ENCODE results near the gene PLN. TPM values are rescaled to one million over a fixed set of nuclear protein-coding genes. Genes with fewer than 3 reads are reported as not detected.
A peak's percentile ranks its signal among the peaks of the same experiment; 100 is the strongest.

The PLN gene
- polyA plus RNA-seq, 1 of the 3 experiments (the other 2 are of a cell fraction) = not detected

DNA sequence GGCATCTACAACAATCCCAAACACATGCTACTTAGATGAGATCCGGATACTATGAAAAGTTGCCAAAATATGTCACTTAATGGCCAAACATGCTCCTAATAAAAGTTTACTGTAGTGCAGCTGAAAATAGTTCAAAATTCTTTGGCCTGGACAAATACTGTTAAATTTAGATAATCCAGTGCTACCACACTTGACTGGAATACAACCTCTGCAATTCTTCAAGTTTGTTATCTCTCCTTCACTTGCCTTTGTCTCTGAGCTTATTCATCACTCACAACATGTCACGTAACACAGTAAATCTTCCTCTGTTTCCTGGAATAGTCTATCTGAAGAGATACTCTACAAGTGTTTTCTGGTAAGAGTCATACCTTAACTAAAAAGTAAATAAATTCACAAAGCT is 10.5 kb upstream of the PLN start:
- Histone ChIP-seq H3K9me3 (no peaks in the 10 kb centered on the region), H3K27ac (ENCODE audit: low read depth in 2 of 2, low read length in 1 of 2) (peak overlapping the region in 1 of 2 experiments; percentile 39; a peak in 1 of 4 replicates), H3K79me2 (ENCODE audit: insufficient read depth) (no peaks in the 10 kb centered on the region), H3K4me2 (no peak overlapping the region), H3K9ac (no peak overlapping the region), H3K36me3 (replicated peaks in 1 of 2; ENCODE audit: control insufficient read depth in 1 of 2, insufficient read depth in 2 of 2, low read length in 1 of 2) (no peaks in the 10 kb centered on the region), H3F3A (replicated peaks; ENCODE audit: insufficient read depth) (peaks cover 6% of the 10 kb centered on the region), H4K20me1 (ENCODE audit: insufficient read depth) (no peaks in the 10 kb centered on the region), H3K4me3 (ENCODE audit: low read depth in 2 of 2, low read length in 1 of 2) (no peak overlapping the region), H3K4me1 (ENCODE audit: control insufficient read depth in 1 of 2, insufficient read depth in 2 of 2, low read depth in 1 of 2, low read length in 1 of 2) (no peaks in the 10 kb centered on the region; a peak in 1 of 4 replicates), H3K9me2 (no peaks in the 10 kb centered on the region), H2AFZ (ENCODE audit: low read depth) (no peak overlapping the region), H3K27me3 (ENCODE audit: insufficient read depth) (no peaks in the 10 kb centered on the region)
- TF ChIP-seq, protein P1, sequence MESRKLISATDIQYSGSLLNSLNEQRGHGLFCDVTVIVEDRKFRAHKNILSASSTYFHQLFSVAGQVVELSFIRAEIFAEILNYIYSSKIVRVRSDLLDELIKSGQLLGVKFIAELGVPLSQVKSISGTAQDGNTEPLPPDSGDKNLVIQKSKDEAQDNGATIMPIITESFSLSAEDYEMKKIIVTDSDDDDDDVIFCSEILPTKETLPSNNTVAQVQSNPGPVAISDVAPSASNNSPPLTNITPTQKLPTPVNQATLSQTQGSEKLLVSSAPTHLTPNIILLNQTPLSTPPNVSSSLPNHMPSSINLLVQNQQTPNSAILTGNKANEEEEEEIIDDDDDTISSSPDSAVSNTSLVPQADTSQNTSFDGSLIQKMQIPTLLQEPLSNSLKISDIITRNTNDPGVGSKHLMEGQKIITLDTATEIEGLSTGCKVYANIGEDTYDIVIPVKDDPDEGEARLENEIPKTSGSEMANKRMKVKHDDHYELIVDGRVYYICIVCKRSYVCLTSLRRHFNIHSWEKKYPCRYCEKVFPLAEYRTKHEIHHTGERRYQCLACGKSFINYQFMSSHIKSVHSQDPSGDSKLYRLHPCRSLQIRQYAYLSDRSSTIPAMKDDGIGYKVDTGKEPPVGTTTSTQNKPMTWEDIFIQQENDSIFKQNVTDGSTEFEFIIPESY (IDR thresholded peaks at IDR 0.05; ENCODE audit: borderline replicate concordance, low read depth) = no peak
- TF ChIP-seq EP300 (IDR thresholded peaks at IDR 0.05; ENCODE audit: borderline replicate concordance in 1 of 2, low read depth in 1 of 2, low read length in 1 of 2) (peak; percentile 24 to 43; a peak in 2 of 4 replicates), GATA2 (CRISPR knock-in tag; IDR thresholded peaks at IDR 0.05) (no peak), POLR2AphosphoS5 (IDR thresholded peaks at IDR 0.05; ENCODE audit: low read depth, low read length) (peak; percentile 72; the same call in 1 of the 2 replicates), FOXM1 (IDR thresholded peaks at IDR 0.05; ENCODE audit: low read depth) (0 out of 2 replicates have a peak, but pooled peaks have one; percentile 24), PBX3 (IDR thresholded peaks at IDR 0.05) (peak; percentile 82), TCF12 (IDR thresholded peaks at IDR 0.05) (peak; percentile 79), FOSL2 (IDR thresholded peaks at IDR 0.05; ENCODE audit: borderline replicate concordance, low read depth) (no peak)
- no peak for DNase-seq
- CTCF ChIA-PET = no interaction called here
- WGBS (ENCODE audit: low lambda C conversion rate) = 56% methylated on average over 2 of the region's 2 CpGs
- POLR2A ChIA-PET = no interaction called here

GRCh38 chr6:118542184-118542952 is 5.7 kb upstream of the PLN start:
- Histone ChIP-seq H3K36me3 (replicated peaks in 1 of 2; ENCODE audit: control insufficient read depth in 1 of 2, insufficient read depth in 2 of 2, low read length in 1 of 2) (no peaks in the 10 kb centered on the region), H3F3A (replicated peaks; ENCODE audit: insufficient read depth) (peaks cover 6% of the 10 kb centered on the region), H3K4me2 (no peak overlapping the region), H3K27ac (ENCODE audit: low read depth in 2 of 2, low read length in 1 of 2) (peak overlapping the region in 1 of 2 experiments; percentile 23; a peak in 1 of 4 replicates), H3K4me1 (ENCODE audit: control insufficient read depth in 1 of 2, insufficient read depth in 2 of 2, low read depth in 1 of 2, low read length in 1 of 2) (no peaks in the 10 kb centered on the region; a peak in 1 of 4 replicates), H3K9ac (no peak overlapping the region), H4K20me1 (ENCODE audit: insufficient read depth) (no peaks in the 10 kb centered on the region), H3K9me2 (no peaks in the 10 kb centered on the region), H3K27me3 (ENCODE audit: insufficient read depth) (no peaks in the 10 kb centered on the region), H3K9me3 (no peaks in the 10 kb centered on the region), H2AFZ (ENCODE audit: low read depth) (no peak overlapping the region), H3K79me2 (ENCODE audit: insufficient read depth) (peaks cover 8% of the 10 kb centered on the region; the same call in 1 of the 2 replicates), H3K4me3 (ENCODE audit: low read depth in 2 of 2, low read length in 1 of 2) (no peak overlapping the region)
- CTCF ChIA-PET = interaction anchor here (0.6 to 2.7 kb wide), 4 partner anchors 23 to 1815 kb away, joined by 3 to 10 read pairs (median 4); no protein-coding TSS in a partner anchor
- 92% methylated on average over 3 of the region's 3 CpGs for WGBS (ENCODE audit: low lambda C conversion rate)
- no peak for DNase-seq
- POLR2A ChIA-PET = no interaction called here
- TF ChIP-seq, protein P2, sequence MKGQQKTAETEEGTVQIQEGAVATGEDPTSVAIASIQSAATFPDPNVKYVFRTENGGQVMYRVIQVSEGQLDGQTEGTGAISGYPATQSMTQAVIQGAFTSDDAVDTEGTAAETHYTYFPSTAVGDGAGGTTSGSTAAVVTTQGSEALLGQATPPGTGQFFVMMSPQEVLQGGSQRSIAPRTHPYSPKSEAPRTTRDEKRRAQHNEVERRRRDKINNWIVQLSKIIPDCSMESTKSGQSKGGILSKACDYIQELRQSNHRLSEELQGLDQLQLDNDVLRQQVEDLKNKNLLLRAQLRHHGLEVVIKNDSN (IDR thresholded peaks at IDR 0.05; ENCODE audit: borderline replicate concordance, low read depth) = no peak
- TF ChIP-seq RXRA (IDR thresholded peaks at IDR 0.05; ENCODE audit: borderline replicate concordance, low read depth) (0 out of 2 replicates have a peak, but pooled peaks have one; percentile 12), TEAD4 (IDR thresholded peaks at IDR 0.05; ENCODE audit: borderline replicate concordance, insufficient read depth) (no peak), JUND (IDR thresholded peaks at IDR 0.05) (peak; percentile 9; the same call in 1 of the 2 replicates), TCF12 (IDR thresholded peaks at IDR 0.05) (peak; percentile 76), RFX5 (IDR thresholded peaks at IDR 0.05; ENCODE audit: low read length) (no peak)
- TF ChIP-seq, protein P3, sequence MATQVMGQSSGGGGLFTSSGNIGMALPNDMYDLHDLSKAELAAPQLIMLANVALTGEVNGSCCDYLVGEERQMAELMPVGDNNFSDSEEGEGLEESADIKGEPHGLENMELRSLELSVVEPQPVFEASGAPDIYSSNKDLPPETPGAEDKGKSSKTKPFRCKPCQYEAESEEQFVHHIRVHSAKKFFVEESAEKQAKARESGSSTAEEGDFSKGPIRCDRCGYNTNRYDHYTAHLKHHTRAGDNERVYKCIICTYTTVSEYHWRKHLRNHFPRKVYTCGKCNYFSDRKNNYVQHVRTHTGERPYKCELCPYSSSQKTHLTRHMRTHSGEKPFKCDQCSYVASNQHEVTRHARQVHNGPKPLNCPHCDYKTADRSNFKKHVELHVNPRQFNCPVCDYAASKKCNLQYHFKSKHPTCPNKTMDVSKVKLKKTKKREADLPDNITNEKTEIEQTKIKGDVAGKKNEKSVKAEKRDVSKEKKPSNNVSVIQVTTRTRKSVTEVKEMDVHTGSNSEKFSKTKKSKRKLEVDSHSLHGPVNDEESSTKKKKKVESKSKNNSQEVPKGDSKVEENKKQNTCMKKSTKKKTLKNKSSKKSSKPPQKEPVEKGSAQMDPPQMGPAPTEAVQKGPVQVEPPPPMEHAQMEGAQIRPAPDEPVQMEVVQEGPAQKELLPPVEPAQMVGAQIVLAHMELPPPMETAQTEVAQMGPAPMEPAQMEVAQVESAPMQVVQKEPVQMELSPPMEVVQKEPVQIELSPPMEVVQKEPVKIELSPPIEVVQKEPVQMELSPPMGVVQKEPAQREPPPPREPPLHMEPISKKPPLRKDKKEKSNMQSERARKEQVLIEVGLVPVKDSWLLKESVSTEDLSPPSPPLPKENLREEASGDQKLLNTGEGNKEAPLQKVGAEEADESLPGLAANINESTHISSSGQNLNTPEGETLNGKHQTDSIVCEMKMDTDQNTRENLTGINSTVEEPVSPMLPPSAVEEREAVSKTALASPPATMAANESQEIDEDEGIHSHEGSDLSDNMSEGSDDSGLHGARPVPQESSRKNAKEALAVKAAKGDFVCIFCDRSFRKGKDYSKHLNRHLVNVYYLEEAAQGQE (IDR thresholded peaks at IDR 0.05; ENCODE audit: low read depth, low read length) = no peak
- TF ChIP-seq, protein P4, sequence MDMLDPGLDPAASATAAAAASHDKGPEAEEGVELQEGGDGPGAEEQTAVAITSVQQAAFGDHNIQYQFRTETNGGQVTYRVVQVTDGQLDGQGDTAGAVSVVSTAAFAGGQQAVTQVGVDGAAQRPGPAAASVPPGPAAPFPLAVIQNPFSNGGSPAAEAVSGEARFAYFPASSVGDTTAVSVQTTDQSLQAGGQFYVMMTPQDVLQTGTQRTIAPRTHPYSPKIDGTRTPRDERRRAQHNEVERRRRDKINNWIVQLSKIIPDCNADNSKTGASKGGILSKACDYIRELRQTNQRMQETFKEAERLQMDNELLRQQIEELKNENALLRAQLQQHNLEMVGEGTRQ (IDR thresholded peaks at IDR 0.05; ENCODE audit: borderline replicate concordance, low read depth, low read length) = no peak

Measured in SK-N-SH (cell line).